Immature natural killer cell (primary cell): Measurements from ENCODE around the gene HTT. TPM values are rescaled to one million over a fixed set of nuclear protein-coding genes. Genes with fewer than 3 reads are reported as not detected.

ENCODE experiments used
- DNase-seq, 3 donors: peaks; one replicate each; pipeline ENCODE4 v3.0.0; 2022; ENCODE audit warnings: mixed read lengths in 1 of 3
- H3K27ac Mint-ChIP-seq, 6 donors: one replicate each; pipeline ENCODE4 v1.8.0; 2020; ENCODE audit warnings: mixed read lengths in 6 of 6, mild to moderate bottlenecking in 5 of 6, inconsistent platforms in 4 of 6, moderate library complexity in 3 of 6
- H3K27me3 Mint-ChIP-seq, 3 donors: one replicate each; pipeline ENCODE4 v1.8.0; 2020 to 2021; ENCODE audit warnings: low read depth in 3 of 3, mild to moderate bottlenecking in 3 of 3, mixed read lengths in 3 of 3, moderate library complexity in 3 of 3, inconsistent platforms in 1 of 3
- H3K36me3 Mint-ChIP-seq, 3 donors: one replicate each; pipeline ENCODE4 v1.8.0; 2020; ENCODE audit warnings: mixed read lengths in 3 of 3, inconsistent platforms in 2 of 3, mild to moderate bottlenecking in 2 of 3
- H3K4me1 Mint-ChIP-seq, 2 donors: one replicate each; pipeline ENCODE4 v1.8.0; 2020; ENCODE audit warnings: inconsistent platforms in 2 of 2, mild to moderate bottlenecking in 2 of 2, mixed read lengths in 2 of 2, moderate library complexity in 1 of 2
- H3K4me3 Mint-ChIP-seq, 5 donors: one replicate each; pipeline ENCODE4 v1.8.0; 2020; ENCODE audit warnings: mild to moderate bottlenecking in 5 of 5, mixed read lengths in 5 of 5, inconsistent platforms in 3 of 5, moderate library complexity in 3 of 5
- H3K9me3 Mint-ChIP-seq, 6 donors: one replicate each; pipeline ENCODE4 v1.8.0; 2020; ENCODE audit warnings: mild to moderate bottlenecking in 6 of 6, mixed read lengths in 6 of 6, inconsistent platforms in 4 of 6, moderate library complexity in 3 of 6
- polyA plus RNA-seq, 3 donors: library from polyadenylated mRNA; unstranded; fragments of 300-500 nt; fragmentation: Illumina TruSeq; gene quantifications; one replicate each; pipeline ENCODE4 v1.2.3, GENCODE V29; 2021

The HTT gene
- polyA plus RNA-seq, 3 donors from 2014 or later = 5.3 to 16.9 (median 6.2) TPM

- Mint-ChIP-seq H3K4me1 (peaks cover 14 to 15% of the 10 kb centered on the region in 2 donors), H3K27ac (peak overlapping the region in 5 of 6 donors; percentile 69 to 80 (median 77)), H3K9me3 (no peaks in the 10 kb centered on the region), H3K27me3 (peaks cover 3 to 10% (median 7%) of the 10 kb centered on the region in 3 donors), H3K36me3 (no peaks in the 10 kb centered on the region), H3K4me3 (peak overlapping the region; percentile 87 to 91 (median 90))
- peak; percentile 38 to 51 (median 44) for DNase-seq
Measured at GRCh38 chr4:3291969-3292570, 217.6 kb downstream of the HTT start.

GRCh38 chr4:3292571-3293400, 218.3 kb downstream of the HTT start, which contains the start of gene RGS12:
RGS12 (plus strand) TSS chr4:3293021; CDS start chr4:3316171, 23,150 bp downstream.
- Mint-ChIP-seq H3K9me3 (no peaks in the 10 kb centered on the region), H3K4me1 (peaks cover 14 to 15% of the 10 kb centered on the region in 2 donors), H3K27me3 (peaks cover 3 to 5% (median 4%) of the 10 kb centered on the region in 3 donors), H3K27ac (peak within 1 kb of the TSS in 5 of 6 donors; percentile 69 to 80 (median 77)), H3K36me3 (no peaks in the 10 kb centered on the region), H3K4me3 (peak within 1 kb of the TSS; percentile 87 to 91 (median 90))
- DNase-seq = peak; percentile 69 to 80 (median 77)

Other genes with a start within 250 kb of the HTT start
- 100 to 1,000 TPM; 207 to 318 (median 314) TPM for gene ADD1, start 230.8 kb upstream of the HTT start, polyA plus RNA-seq
- gene NOP14, start 111.3 kb upstream of the HTT start, polyA plus RNA-seq = 10 to 100 TPM in 1 of 3 donors, 1 to 10 TPM in 2; 1.3 to 19.2 (median 5.0) TPM
- 1 to 10 TPM; 2.7 to 4.4 (median 4.0) TPM for gene GRK4, start 111.1 kb upstream of the HTT start, polyA plus RNA-seq
- gene HTT-AS, start 143 bp upstream of the HTT start, polyA plus RNA-seq = not detected
- gene MSANTD1, start 174.5 kb downstream of the HTT start, polyA plus RNA-seq = not detected
- gene RGS12, start 218.3 kb downstream of the HTT start, polyA plus RNA-seq = 1 to 10 TPM in 2 of 3 donors, not detected in 1; 2.5 to 2.7 TPM